Hepatocyte (in vitro differentiated cells): Measurements from ENCODE around the gene PXN.

Experiments used
- EZH2 ChIP-seq: fragments of 200-600 bp; sonication (generic); IDR thresholded peaks from 2 replicates; pipeline ENCODE4 v1.6.1; 2016; ENCODE audit warnings: antibody characterized with exemption, mild to moderate bottlenecking, borderline replicate concordance
- TF ChIP-seq, protein P1 (sequence below): fragments of 200-600 bp; sonication (generic); IDR thresholded peaks from 2 replicates; pipeline ENCODE4 v1.5.1; 2016; ENCODE audit warnings: antibody characterized with exemption, mild to moderate bottlenecking; ENCODE audit not compliant: poor library complexity

DNA sequence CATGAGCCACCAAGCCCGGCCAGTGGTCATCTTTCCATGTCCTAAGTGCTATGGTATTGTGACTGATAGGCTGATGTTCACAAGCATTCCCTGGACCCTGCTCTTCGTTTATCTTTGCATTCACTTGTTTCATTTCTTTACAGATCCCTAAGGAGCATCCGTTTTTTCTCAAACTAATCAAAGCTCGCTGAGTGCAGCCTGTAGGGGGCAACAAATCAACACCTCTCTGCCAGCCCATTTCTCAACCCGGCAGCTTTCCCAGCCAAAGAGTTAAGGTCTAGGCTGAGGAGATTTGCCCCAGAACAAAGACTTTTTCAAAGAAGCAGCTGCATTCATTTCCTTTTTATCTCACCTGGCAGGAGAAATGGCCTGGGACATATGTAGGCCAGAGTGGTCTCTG, 48.7 kb upstream of the PXN start:
- TF ChIP-seq, protein P1, sequence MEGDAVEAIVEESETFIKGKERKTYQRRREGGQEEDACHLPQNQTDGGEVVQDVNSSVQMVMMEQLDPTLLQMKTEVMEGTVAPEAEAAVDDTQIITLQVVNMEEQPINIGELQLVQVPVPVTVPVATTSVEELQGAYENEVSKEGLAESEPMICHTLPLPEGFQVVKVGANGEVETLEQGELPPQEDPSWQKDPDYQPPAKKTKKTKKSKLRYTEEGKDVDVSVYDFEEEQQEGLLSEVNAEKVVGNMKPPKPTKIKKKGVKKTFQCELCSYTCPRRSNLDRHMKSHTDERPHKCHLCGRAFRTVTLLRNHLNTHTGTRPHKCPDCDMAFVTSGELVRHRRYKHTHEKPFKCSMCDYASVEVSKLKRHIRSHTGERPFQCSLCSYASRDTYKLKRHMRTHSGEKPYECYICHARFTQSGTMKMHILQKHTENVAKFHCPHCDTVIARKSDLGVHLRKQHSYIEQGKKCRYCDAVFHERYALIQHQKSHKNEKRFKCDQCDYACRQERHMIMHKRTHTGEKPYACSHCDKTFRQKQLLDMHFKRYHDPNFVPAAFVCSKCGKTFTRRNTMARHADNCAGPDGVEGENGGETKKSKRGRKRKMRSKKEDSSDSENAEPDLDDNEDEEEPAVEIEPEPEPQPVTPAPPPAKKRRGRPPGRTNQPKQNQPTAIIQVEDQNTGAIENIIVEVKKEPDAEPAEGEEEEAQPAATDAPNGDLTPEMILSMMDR, result peak; percentile 13
- TF ChIP-seq EZH2, result no peak
